GM19240 (cell line): ENCODE results near the gene UPF2.
"Not testable (repeated sequence)": the region's sequence is repeated elsewhere in the genome, so short reads cannot be mapped to it uniquely, and the experiment has no call there.

Experiments
- DNase-seq: peaks from one replicate; pipeline ENCODE4 v3.0.0; 2011; ENCODE audit warnings: low spot score; ENCODE audit not compliant: insufficient read length

The UPF2 gene

DNA sequence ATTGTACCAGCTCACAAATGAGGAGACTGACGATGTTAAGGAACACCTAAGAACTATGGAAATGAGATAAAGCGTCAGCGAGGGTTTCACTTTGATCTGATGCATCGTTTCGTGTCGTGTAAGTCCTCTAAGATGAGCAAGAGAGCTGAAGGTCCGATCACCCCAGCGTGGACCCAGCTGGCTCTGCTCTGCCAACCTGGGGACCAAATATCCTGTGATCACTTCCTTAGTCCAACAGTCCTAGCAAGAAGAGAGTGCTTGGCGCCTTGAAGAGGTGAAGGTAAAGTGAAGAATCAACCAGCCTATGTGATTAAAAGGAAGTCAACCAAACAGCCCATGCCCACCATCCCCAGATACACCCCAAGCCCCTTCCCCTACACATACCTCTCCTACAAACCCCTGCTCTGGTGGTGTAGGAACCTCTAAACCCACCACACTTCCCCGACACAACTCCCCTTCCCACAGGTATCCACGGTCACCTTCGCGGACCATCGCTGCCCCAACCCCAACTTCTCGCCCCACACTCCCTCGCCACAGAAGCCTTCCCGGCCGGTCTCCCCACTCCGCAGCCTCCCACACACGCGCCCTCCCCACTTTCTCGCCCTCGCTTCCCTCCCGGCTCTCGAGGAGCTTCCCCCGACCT, 722 bp downstream of the UPF2 start:
- no peak for DNase-seq

DNA sequence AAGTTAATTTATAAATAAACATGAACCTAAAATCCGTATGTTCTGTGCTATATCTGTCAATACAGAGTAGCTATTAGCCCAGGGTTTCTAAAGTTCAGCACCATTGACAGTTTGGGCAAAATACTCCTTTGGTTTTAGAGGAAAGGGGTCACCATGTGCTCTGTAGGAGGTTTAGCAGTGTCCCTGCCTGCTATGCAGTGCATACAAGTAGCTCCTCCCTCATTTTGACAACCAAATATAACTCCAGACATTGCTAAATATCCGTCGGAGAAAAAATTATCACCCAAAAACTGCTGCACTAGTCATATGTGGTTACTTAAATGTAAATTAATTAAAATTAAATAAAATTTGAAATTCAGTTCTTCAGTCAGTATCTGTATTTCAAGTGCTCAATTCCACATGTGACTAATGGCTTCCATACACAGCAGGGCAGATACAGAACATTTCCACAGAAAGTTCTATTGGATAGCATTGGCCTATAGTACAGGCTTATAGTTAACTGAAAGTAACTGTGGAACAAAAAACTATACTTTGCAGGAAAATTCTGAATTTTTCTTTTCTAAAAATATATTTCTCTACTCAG, 6.4 kb downstream of the UPF2 start:
- DNase-seq = no peak

DNA sequence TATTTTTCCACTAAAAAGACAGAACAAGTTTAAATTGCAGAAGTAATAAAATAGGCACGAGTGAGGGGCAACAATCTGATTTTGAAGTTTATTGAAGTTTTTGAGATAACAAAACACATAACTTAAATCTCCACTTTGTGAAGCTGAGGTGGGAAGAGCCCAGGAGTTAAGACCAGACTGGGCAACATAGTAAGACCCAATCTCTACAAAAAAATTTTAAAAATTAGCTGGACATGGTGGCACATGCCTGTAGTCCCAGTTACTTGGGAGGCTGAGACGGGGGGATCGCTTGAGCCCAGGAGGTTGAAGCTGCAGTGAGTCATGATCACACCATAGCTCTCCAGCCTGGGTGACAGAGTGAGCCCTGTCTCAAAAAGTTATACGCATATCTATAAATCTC, 11.2 kb downstream of the UPF2 start:
- DNase-seq = no peak

DNA sequence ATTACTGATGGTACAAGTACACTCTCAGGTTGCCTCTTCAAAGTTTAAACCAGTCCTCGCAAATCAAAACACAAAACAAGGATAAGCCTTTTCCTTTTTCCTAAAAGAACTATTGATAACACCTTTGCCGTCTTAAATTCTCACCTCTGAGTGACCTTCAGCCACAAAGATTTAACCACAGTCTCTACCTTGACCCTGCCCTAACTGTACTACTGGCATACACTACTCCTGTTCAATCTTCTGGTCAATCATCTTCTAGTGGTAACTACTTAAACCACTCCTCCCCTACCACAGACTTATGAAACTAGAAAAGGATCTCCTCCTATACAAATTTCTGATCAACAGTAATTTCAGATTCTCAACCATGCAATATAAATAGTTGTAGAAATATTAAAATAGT, 15.1 kb downstream of the UPF2 start:
- no peak for DNase-seq

DNA sequence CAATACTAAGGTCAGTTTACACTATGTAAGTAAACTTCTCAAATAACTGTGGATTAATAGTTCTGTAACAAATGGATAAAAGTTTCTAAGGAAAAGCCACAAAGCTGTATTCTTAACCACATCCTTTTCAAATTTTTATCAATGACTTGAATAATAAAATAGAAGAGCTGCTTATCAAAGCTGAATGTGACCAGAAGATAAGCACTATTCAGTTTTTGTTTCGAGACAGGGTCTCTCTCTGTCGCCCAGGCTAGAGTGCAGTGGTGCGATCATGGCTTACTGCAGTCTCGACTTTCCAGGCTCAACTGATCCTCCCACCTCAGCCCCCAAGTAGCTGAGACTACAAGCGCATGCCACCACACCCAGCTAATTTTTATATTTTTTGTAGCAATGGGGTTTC, 17.0 kb downstream of the UPF2 start:
- no peak for DNase-seq

DNA sequence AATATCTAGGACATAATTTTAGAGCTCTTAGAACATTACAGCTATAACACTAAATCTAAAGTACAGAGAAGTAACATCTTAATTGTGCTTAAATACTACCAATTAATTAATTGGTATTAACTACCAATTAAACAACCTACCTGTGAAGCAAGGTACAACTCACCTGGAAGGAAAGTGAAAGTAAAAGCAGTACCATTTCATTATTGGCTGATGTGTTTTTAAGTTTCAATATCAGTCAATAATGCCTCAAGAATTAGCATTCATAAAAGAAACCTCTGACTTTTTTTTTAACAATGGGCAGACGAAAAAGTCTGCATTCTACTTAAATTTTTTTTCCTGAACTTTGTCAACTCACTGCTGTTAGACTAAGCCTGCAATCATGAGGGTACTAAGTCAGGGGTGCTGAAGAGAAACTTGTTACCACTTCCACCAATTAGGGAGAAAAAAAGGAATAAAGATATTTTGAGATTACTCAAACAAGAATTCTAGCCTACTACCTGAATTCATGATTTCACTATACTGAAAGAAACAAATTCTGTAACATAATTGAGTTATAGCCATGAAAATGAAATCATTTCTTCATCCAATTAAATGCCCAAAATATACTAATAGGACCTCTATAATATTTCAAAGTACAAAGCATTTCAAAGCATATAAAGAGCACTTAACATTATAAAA, 19.9 kb downstream of the UPF2 start:
- no peak for DNase-seq

DNA sequence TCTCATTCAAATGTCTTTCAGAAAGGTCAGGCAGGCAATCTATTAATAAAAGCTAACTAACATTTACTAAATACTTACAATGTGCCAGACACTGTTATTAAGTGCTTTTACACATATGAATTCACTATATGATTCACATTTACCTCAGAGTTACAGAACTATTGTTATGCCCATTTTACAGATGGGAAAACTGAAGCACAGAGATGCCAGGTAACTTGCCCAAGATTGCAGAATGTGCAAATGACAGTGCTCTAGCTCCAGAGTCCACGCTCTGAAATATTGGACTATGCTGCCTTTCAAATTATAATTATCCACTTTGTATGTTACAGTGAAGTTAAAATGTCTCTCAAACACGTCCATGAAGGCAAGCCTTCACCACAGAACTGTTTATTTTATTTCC, 22.0 kb downstream of the UPF2 start:
- no peak for DNase-seq

DNA sequence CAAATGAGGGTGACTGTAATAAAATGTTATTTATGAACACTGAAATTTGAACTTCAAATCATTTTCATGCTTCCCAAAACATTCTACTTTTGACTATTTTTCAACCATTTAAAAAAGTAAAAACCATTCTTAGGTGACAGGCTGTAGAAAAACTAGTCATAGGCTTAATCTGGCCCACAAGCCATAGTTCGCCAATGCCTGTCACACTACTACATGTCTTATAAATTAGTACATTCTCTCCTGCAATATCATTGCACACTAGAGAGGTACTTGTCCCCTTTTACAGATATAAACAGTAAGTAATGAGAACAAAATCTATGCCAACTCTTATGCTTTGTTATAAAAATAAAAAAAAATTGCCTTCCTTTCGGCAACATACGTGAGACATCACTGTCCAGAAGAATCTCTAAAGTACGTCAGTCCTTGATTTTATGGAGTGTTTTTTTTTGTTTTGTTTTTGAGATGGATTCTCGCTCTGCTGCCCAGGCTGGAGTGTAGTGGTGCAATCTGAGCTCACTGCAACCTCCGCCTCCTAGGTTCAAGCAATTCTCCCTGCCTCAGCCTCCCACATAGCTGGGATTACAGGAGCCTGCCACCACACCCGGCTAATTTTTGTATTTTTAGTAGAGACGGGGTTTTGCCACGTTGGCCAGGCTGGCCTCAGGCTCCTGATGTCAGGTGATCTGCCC, 23.2 kb downstream of the UPF2 start:
- DNase-seq = no peak

DNA sequence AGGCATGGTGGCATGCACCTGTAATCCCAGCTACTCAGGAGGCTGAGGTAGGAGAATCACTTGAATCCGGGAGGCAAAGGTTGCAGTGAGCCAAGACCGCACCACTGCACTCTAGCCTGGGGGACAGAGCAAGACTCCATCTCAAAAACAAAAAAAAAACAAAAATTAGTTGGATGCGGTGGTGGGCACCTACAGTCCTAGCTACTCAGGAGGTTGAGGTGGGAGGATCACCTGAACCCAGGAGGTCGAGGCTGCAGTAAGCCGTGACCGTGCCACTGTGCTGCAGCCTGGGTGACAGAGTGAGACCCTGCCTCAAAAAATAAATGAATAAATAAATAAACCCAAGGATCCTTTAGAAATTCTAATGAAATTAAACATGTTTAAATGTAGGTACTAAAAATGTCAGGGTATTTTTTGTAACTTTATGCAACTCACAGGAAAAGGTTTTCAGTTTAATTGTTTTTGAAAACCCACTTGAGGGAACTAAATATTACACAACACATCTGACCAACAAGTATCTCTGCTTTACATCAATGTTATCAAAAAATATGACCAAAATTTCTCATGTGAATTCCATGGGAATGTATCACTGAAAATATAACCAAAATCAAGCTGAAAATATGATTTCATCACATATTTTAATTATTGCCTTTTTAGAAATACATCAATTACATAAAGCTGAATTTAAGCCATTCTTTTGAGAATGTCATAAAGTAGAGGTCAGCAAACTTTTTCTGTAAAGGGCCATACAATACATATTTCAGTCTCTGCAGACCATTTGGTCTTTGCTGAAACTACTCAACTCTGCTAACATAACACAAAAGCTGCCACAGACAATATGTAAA, 23.9 kb downstream of the UPF2 start:
- no peak for DNase-seq

DNA sequence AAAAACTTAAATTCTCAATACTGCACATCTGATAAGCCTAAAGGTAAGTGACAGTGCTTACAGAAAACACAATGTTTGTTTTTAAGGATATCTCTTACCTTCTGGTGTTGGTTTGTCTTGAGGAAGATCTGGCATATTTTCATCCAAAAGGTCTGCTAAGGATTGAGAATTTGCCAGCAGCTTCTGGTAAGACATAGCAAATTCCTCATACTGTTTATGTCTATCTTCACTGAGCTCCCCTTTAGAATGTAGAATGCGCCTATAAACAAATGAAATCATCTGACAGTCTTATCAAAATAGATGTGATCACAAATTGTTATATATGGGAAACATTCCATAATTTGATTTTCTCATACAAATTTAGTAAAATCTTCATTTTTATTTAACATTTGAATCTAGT, 28.7 kb downstream of the UPF2 start:
- no peak for DNase-seq

DNA sequence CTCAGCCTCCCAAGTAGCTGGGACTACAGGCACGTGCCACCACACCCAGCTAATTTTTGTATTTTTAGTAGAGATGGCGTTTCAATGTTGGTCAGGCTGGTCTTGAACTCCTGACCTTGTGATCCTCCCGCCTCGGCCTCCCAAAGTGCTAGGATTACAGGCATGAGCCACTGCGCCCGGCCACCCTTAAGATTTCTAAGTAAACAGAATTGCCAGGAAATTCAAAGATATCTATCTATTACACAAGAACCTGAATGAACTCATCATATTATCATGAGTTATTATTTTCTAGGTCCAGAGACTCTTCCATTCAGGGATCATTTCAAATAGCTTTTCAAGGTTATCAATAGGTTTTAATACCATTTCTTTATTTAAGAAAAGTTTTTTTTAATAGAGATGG, 29.2 kb downstream of the UPF2 start:
- DNase-seq = not testable (repeated sequence)

DNA sequence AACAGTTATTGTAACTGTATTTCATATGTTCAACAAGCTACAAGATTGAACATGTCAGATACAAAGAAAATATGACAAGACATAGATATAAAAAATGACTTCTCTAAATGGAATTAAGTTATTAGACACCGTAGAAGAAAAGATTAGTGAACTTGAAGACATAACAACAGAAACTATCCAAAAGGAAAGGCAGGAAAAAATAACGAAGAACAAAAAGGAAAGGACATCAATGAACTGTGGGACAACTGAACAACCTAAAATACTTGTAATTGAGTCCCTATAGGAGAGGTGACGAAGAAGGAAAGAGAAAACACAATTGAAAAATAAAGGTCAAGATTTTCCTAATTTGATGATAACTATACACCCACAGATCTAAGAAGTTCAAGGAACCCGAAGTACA, 32.3 kb downstream of the UPF2 start:
- no peak for DNase-seq

DNA sequence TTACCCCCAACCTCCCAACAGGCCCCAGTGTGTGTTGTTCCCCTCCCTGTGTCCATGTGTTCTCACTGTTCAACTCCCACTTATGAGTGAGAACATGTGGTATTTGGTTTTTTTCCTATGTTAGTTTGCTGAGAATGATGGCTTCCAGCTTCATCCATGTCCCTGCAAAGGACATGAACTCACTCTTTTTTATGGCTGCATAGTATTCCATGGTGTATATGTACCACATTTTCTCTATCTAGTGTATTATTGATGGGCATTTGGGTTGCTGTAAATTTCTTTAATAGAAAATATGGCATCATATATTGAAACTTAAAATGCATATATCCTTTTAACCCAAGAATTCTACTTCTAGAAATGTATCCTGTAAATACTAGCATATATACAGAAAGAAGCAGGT, 33.8 kb downstream of the UPF2 start:
- not testable (repeated sequence) for DNase-seq

DNA sequence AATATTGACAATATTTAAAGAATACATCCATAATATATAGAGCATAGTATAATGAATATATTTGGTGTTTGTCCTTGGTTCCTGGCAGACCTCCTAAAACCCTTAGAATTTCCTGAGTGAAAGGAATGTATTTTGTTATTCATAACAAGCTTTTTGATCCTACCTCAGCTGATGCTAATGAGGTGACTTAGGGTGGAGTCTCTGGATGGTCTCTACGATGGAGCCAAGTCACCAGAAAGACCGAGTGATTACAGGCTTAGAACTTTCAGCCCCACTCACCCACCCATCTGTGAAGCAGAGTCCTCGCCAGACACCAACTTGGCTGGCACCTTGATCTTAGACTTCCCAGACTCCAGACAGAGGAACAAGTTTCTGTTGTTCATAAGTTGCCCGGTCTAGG, 35.9 kb downstream of the UPF2 start:
- DNase-seq = no peak

DNA sequence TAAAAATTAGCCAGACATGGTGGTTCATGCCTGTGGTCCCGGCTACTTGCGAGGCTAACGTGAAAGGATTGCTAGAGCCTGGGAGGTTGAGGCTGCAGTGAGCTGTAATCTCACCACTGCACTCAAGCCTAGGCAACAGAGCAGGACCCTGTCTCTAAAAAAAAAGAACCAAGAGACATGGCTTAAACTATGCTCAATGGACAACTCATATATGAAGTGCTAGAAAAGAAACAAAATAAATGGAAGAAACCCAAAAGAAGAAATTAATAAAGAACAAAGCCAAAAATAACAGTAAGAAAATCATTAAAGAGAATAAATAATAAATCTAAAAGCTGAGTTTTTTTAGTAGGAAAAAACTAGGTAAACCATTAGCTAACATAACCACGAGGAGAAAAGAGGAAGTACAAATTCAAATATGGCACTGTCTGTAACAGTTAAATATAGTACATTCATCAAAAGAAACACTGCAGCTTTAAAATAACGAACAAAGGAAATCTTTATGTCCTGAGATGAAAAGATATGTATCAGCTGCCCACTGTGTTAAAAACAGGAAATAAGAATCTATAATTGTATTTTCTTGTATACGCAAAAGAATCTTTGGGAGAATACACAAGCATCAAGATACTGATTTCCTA, 48.7 kb downstream of the UPF2 start:
- DNase-seq = no peak

DNA sequence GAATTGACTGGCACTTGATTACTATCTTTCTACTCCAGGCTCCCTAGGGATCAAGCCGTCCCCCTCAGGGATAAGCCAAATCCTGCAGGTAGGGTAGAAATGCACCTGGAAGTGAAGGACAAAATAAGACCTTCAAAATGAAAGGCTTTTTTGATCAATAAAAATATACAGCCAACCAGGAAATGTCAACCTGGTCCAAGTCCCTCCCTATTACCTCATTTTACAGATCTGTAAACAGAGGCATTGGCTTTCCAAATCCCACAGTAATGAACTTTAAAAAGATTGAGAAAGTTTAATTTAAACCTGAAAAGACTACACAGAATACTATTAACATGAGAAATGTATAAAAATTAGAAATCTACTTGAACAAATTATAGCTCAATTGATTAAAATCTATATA, 53.7 kb downstream of the UPF2 start:
- no peak for DNase-seq

DNA sequence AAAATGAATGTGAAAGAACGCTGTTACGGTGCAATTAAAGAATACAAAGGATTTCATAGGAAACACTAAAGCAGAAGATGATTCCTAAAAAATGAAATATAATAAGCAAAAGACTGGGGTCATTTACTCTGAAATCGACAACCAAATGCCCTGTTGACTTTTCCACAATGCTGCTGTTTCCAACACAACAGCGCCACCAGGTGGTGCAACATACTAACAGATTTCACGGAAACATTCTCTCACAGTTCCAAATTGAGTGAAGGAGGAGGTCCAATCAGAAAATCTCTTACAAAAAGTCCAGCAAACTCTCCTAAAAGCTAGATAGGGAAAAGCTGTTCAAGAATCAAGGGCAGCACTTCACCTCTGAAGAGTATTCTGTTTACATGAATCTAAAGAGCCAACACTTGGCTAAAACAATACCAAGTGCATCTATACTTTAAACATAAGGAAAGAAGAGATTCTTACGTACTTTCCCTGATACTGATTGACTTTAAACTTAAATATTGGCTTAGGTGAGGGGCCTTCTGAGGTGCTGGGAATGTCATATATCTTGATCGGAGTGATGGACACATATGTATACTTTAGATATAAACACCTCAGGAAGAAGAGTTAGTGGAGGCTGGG, 55.9 kb downstream of the UPF2 start:
- peak; percentile 28 for DNase-seq

DNA sequence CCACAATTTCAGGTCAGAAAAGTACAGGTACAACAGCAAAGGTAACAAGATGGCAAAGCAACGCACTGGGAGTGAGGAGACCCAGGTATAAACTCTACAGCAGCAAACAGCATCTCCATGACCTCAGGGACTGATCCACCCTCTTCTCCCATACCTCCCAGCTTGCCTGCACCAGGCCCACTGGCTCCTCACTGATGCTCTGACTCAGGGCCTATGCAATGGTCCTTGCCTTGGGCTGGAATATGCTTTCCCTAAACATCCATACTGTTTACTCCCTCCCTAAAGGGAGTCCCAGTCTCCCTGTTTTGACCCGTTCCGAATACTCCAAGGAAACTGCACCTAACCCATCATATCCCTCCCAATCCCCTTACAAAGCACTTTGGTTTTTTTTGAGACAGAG, 60.4 kb downstream of the UPF2 start:
- no peak for DNase-seq

DNA sequence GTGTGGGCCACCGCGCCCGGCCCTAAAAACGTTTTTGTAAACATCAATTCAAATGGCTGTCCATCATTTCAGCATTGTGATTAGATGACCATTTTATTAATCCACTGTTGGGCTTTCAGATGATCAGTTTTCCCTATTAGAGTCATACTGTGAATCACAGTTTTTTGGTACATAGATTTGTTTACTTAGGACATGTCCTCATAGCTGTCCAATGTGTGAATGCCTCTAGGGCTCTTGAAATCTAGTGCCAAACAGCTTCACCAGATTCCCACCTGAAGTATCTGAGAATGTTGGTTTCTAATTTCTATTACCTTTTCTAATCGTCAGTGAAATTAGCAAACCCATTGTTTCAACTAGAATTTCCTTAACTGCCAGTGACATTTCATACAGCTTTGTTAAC, 66.8 kb downstream of the UPF2 start:
- DNase-seq = no peak

DNA sequence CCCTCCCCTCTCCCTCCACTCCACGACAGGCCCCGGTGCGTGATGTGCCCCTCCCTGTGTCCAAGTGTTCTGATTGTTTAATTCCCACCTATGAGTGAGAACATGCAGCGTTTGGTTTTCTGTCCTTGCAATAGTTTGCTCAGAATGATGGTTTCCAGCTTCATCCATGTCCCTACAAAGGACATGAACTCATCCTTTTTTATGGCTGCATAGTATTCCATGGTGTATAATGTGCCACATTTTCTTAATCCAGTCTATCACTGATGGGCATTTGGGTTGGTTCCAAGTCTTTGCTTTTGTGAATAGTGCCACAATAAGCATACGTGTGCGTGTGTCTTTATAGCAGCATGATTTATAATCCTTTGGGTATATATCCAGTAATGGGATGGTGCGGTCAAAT, 70.1 kb downstream of the UPF2 start:
- DNase-seq = not testable (repeated sequence)

DNA sequence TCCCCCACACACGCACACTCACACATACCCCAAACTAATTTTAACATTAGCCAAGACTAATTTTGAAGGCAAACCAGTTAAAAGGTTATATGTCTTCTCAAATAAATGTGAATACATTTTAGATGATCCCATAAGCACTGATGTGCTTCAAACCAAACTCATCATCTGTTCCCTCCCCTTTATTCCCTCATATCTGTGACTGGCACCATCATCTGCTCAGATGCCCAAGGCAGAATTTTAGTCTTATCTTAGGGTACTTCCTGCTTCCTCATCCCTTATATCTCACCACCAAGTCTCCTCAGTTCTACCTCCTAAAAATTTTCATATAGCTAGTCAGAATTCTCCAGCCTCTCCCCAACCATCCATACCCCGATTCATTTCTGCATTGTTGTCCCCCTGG, 80.4 kb downstream of the UPF2 start:
- no peak for DNase-seq
